ENCODE data around the gene IFITM2.

DNA sequence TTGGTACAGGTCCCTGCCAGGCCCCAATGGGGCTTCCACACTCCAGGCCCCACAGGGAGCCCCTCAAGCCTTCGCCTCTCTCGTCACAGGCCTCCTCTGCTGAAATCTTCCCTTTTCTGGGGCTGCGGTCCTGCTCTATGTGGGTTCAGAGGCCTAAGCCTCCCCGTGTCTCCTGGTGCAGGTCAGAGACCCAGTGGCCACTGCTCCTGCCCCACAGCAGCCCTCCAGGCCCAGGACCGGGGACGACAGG is 18.9 kb downstream of the IFITM2 start:
- TF ChIP-seq, protein P1, sequence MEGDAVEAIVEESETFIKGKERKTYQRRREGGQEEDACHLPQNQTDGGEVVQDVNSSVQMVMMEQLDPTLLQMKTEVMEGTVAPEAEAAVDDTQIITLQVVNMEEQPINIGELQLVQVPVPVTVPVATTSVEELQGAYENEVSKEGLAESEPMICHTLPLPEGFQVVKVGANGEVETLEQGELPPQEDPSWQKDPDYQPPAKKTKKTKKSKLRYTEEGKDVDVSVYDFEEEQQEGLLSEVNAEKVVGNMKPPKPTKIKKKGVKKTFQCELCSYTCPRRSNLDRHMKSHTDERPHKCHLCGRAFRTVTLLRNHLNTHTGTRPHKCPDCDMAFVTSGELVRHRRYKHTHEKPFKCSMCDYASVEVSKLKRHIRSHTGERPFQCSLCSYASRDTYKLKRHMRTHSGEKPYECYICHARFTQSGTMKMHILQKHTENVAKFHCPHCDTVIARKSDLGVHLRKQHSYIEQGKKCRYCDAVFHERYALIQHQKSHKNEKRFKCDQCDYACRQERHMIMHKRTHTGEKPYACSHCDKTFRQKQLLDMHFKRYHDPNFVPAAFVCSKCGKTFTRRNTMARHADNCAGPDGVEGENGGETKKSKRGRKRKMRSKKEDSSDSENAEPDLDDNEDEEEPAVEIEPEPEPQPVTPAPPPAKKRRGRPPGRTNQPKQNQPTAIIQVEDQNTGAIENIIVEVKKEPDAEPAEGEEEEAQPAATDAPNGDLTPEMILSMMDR (IDR thresholded peaks at IDR 0.05; ENCODE audit: low read depth, low read length, missing input control) = no peak
- no peak for TF ChIP-seq GABPA (IDR thresholded peaks at IDR 0.05 in 1 of 2, conservative IDR thresholded peaks at IDR 0.05 in 1 of 2)
- TF ChIP-seq RAD21 (IDR thresholded peaks at IDR 0.05) = no peak
- no peak for TF ChIP-seq EGR1 (IDR thresholded peaks at IDR 0.05; ENCODE audit: low read depth in 2 of 2)
- TF ChIP-seq, protein P2, sequence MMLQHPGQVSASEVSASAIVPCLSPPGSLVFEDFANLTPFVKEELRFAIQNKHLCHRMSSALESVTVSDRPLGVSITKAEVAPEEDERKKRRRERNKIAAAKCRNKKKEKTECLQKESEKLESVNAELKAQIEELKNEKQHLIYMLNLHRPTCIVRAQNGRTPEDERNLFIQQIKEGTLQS (IDR thresholded peaks at IDR 0.05) = no peak
- TF ChIP-seq, protein P3, sequence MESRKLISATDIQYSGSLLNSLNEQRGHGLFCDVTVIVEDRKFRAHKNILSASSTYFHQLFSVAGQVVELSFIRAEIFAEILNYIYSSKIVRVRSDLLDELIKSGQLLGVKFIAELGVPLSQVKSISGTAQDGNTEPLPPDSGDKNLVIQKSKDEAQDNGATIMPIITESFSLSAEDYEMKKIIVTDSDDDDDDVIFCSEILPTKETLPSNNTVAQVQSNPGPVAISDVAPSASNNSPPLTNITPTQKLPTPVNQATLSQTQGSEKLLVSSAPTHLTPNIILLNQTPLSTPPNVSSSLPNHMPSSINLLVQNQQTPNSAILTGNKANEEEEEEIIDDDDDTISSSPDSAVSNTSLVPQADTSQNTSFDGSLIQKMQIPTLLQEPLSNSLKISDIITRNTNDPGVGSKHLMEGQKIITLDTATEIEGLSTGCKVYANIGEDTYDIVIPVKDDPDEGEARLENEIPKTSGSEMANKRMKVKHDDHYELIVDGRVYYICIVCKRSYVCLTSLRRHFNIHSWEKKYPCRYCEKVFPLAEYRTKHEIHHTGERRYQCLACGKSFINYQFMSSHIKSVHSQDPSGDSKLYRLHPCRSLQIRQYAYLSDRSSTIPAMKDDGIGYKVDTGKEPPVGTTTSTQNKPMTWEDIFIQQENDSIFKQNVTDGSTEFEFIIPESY (IDR thresholded peaks at IDR 0.05) = no peak
- TF ChIP-seq HNF4G (IDR thresholded peaks at IDR 0.05) = no peak
- TF ChIP-seq, protein P4, sequence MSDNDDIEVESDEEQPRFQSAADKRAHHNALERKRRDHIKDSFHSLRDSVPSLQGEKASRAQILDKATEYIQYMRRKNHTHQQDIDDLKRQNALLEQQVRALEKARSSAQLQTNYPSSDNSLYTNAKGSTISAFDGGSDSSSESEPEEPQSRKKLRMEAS (IDR thresholded peaks at IDR 0.05) = no peak
- no peak for TF ChIP-seq FOXA1 (IDR thresholded peaks at IDR 0.05)
- TF ChIP-seq, protein P5, sequence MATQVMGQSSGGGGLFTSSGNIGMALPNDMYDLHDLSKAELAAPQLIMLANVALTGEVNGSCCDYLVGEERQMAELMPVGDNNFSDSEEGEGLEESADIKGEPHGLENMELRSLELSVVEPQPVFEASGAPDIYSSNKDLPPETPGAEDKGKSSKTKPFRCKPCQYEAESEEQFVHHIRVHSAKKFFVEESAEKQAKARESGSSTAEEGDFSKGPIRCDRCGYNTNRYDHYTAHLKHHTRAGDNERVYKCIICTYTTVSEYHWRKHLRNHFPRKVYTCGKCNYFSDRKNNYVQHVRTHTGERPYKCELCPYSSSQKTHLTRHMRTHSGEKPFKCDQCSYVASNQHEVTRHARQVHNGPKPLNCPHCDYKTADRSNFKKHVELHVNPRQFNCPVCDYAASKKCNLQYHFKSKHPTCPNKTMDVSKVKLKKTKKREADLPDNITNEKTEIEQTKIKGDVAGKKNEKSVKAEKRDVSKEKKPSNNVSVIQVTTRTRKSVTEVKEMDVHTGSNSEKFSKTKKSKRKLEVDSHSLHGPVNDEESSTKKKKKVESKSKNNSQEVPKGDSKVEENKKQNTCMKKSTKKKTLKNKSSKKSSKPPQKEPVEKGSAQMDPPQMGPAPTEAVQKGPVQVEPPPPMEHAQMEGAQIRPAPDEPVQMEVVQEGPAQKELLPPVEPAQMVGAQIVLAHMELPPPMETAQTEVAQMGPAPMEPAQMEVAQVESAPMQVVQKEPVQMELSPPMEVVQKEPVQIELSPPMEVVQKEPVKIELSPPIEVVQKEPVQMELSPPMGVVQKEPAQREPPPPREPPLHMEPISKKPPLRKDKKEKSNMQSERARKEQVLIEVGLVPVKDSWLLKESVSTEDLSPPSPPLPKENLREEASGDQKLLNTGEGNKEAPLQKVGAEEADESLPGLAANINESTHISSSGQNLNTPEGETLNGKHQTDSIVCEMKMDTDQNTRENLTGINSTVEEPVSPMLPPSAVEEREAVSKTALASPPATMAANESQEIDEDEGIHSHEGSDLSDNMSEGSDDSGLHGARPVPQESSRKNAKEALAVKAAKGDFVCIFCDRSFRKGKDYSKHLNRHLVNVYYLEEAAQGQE (IDR thresholded peaks at IDR 0.05) = no peak
- TF ChIP-seq TAF1 (conservative IDR thresholded peaks at IDR 0.05) = no peak
- no peak for TF ChIP-seq NR2F2 (IDR thresholded peaks at IDR 0.05)

Measured in liver (tissue), 3 donors.